OCI-LY7 (cell line): ENCODE data around the gene DMGDH. TPM values are rescaled to one million over a fixed set of nuclear protein-coding genes. Genes with fewer than 3 reads are reported as not detected.

Experiments used
- BruUV-seq: library from RNA; stranded (reverse); fragments of 400-500 nt; replicated peaks from 2 replicates; lab custom pipeline; 2021; lab: Mats Ljungman, UMichigan
- CTCF ChIA-PET: fragments of 300-600 bp; sonication (Branson Sonifier 250); formaldehyde crosslinking; loops from one replicate; lab custom pipeline; 2022; ENCODE audit warnings: antibody characterized with exemption; ENCODE audit not compliant: unreplicated experiment; lab: Charles Lee
- POLR2A ChIA-PET: fragments of 300-600 bp; sonication (Branson Sonifier 250); formaldehyde crosslinking; loops from one replicate; lab custom pipeline; 2022; ENCODE audit warnings: antibody characterized with exemption; lab: Charles Lee
- DNase-seq: peaks from one replicate; pipeline ENCODE4 v3.0.0-alpha.2; 2015; ENCODE audit warnings: low spot score
- H2AFZ ChIP-seq: fragments of 200-600 bp; sonication (generic), shearing (Covaris generic); 2 replicates; pipeline ENCODE4 v1.6.1; 2014; ENCODE audit warnings: mild to moderate bottlenecking, antibody characterized with exemption, low read length, moderate library complexity
- H3K27ac ChIP-seq: fragments of 200-600 bp; sonication (generic); 2 replicates; pipeline ENCODE4 v1.5.1; 2014; ENCODE audit warnings: mixed run types, low read depth, mild to moderate bottlenecking, moderate library complexity, low read length, inconsistent platforms; ENCODE audit not compliant: poor library complexity, severe bottlenecking
- H3K36me3 ChIP-seq: fragments of 200-600 bp; sonication (generic); 2 replicates; pipeline ENCODE4 v1.6.1; 2014; ENCODE audit warnings: mild to moderate bottlenecking, antibody characterized with exemption, low read length, moderate library complexity, mixed read lengths; ENCODE audit not compliant: insufficient read depth
- H3K4me1 ChIP-seq: fragments of 200-600 bp; sonication (generic); 2 replicates; pipeline ENCODE4 v1.5.1; 2014; ENCODE audit warnings: mild to moderate bottlenecking, low read length; ENCODE audit not compliant: insufficient read depth, poor library complexity, severe bottlenecking
- H3K4me2 ChIP-seq: fragments of 200-600 bp; sonication (generic); 2 replicates; pipeline ENCODE4 v1.6.1; 2014; ENCODE audit warnings: mild to moderate bottlenecking, low read length
- H3K4me3 ChIP-seq: fragments of 200-600 bp; sonication (generic); 2 replicates; pipeline ENCODE4 v1.5.1; 2014; ENCODE audit warnings: mild to moderate bottlenecking, low read depth, low read length; ENCODE audit not compliant: poor library complexity, severe bottlenecking
- H3K79me2 ChIP-seq: fragments of 200-600 bp; sonication (generic); 2 replicates; pipeline ENCODE4 v1.6.1; 2016; ENCODE audit warnings: low read depth, mild to moderate bottlenecking, low read length, moderate library complexity, mixed read lengths; ENCODE audit not compliant: insufficient read depth
- H3K9me2 ChIP-seq: fragments of 200-600 bp; sonication (generic); 2 replicates; pipeline ENCODE4 v1.6.1; 2016; ENCODE audit warnings: mild to moderate bottlenecking, low read length, mixed read lengths; ENCODE audit not compliant: insufficient read depth
- H3K9me3 ChIP-seq: fragments of 200-600 bp; sonication (generic); 2 replicates; pipeline ENCODE4 v1.6.1; 2014; ENCODE audit warnings: mild to moderate bottlenecking, mixed run types, low read length, mixed read lengths
- H4K20me1 ChIP-seq: fragments of 200-600 bp; sonication (generic); 2 replicates; pipeline ENCODE4 v1.6.1; 2014; ENCODE audit warnings: mild to moderate bottlenecking, antibody characterized with exemption, low read length, moderate library complexity, mixed read lengths; ENCODE audit not compliant: insufficient read depth
- CTCF ChIP-seq: fragments of 200-600 bp; sonication (generic); conservative IDR thresholded peaks from 2 replicates; pipeline ENCODE4 v1.5.1; 2014; ENCODE audit warnings: mild to moderate bottlenecking, antibody characterized with exemption, low read length, moderate library complexity, mixed read lengths
- EZH2phosphoT487 ChIP-seq: fragments of 200-600 bp; sonication (generic); IDR thresholded peaks from 2 replicates; pipeline ENCODE4 v1.6.1; 2018; ENCODE audit warnings: low read depth, borderline replicate concordance, mild to moderate bottlenecking, mixed run types, antibody characterized with exemption, low read length, moderate library complexity, mixed read lengths
- intact Hi-C: fragments of 100-400 bp; cut with micrococcal nuclease; formaldehyde crosslinking; loops from one replicate; pipeline ENCODE4 v1.10.0; 2022; ENCODE audit not compliant: unreplicated experiment
- total RNA-seq, 2 experiments: library from RNA; depleted of rRNA in 1 of 2; stranded (reverse); fragments of >200 nt in 1 of 2; shearing (Covaris generic) in 1 of 2; gene quantifications; 2 replicates each; pipeline ENCODE4 v1.2.3, GENCODE V29; 2014 to 2022

Gene DMGDH
- total RNA-seq, 2 experiments from 2014 or later: 1.5 TPM; not detected in 1

- BruUV-seq: no TSS peak
- intact Hi-C loops: no loop called here
- Histone ChIP-seq H3K9me3 (no peaks in the 10 kb centered on the region), H3K79me2 (no peaks in the 10 kb centered on the region), H3K4me3 (no peak overlapping the region), H2AFZ (no peak overlapping the region), H3K4me1 (no peaks in the 10 kb centered on the region), H3K4me2 (no peak overlapping the region), H4K20me1 (no peaks in the 10 kb centered on the region), H3K27ac (no peak overlapping the region), H3K36me3 (no peaks in the 10 kb centered on the region), H3K9me2 (no peaks in the 10 kb centered on the region)
- DNase-seq: no peak
- ChIA-PET POLR2A (interaction anchor here (0.6 kb wide), 2 partner anchors 125 to 326 kb away, joined by 3 read pairs; no protein-coding TSS in a partner anchor), CTCF (no interaction called here)
- TF ChIP-seq CTCF (no peak), EZH2phosphoT487 (no peak)
Measured at GRCh38 chr5:79030663-79031484, 38.6 kb downstream of the DMGDH start.

GRCh38 chr5:79025054-79025472 is 44.4 kb downstream of the DMGDH start:
- Histone ChIP-seq H3K4me1 (no peaks in the 10 kb centered on the region), H2AFZ (no peak overlapping the region), H4K20me1 (no peaks in the 10 kb centered on the region), H3K36me3 (no peaks in the 10 kb centered on the region), H3K9me2 (no peaks in the 10 kb centered on the region), H3K4me2 (peak overlapping the region; percentile 12; the same call in 1 of the 2 replicates), H3K27ac (no peak overlapping the region), H3K9me3 (no peaks in the 10 kb centered on the region), H3K4me3 (no peak overlapping the region), H3K79me2 (no peaks in the 10 kb centered on the region)
- peak; percentile 59 for DNase-seq
- peak; percentile 100 for TF ChIP-seq CTCF
- no peak for TF ChIP-seq EZH2phosphoT487
- BruUV-seq: no TSS peak
- ChIA-PET POLR2A (interaction anchor here (0.8 to 1.0 kb wide), 3 partner anchors 8 to 108 kb away, joined by 3 to 5 read pairs (median 3); no protein-coding TSS in a partner anchor), CTCF (interaction anchor here (0.7 to 1.2 kb wide), 3 partner anchors 101 to 440 kb away, joined by 3 to 9 read pairs (median 5); no protein-coding TSS in a partner anchor)
- intact Hi-C loops: loop anchor here (1.0 kb wide), 2 partner anchors 108 to 438 kb away; no protein-coding TSS in a partner anchor
